GM06990 (cell line): ENCODE measurements around the gene PHACTR3.

Experiments used
- DNase-seq: peaks from one replicate; pipeline ENCODE4 v3.0.0-alpha.2; 2011; ENCODE audit not compliant: insufficient read length; ENCODE audit errors: extremely low read depth
- H3K27me3 ChIP-seq: replicated peaks from 2 replicates; pipeline ENCODE4 v1.6.0; 2011; ENCODE audit warnings: low read length; ENCODE audit not compliant: control insufficient read depth, insufficient read depth
- H3K36me3 ChIP-seq: 2 replicates; pipeline ENCODE4 v1.5.1; 2011; ENCODE audit warnings: low read length; ENCODE audit not compliant: control insufficient read depth, insufficient read depth
- H3K4me3 ChIP-seq: replicated peaks from 2 replicates; pipeline ENCODE4 v1.5.1; 2011; ENCODE audit warnings: low read depth, mild to moderate bottlenecking, control low read depth, low read length
- TF ChIP-seq, protein P1 (sequence below): IDR thresholded peaks from 2 replicates; pipeline ENCODE4 v1.5.1; 2011; ENCODE audit warnings: low read length, control low read depth, mild to moderate bottlenecking, inconsistent platforms; ENCODE audit not compliant: insufficient read depth, poor library complexity, severe bottlenecking

The PHACTR3 gene

DNA sequence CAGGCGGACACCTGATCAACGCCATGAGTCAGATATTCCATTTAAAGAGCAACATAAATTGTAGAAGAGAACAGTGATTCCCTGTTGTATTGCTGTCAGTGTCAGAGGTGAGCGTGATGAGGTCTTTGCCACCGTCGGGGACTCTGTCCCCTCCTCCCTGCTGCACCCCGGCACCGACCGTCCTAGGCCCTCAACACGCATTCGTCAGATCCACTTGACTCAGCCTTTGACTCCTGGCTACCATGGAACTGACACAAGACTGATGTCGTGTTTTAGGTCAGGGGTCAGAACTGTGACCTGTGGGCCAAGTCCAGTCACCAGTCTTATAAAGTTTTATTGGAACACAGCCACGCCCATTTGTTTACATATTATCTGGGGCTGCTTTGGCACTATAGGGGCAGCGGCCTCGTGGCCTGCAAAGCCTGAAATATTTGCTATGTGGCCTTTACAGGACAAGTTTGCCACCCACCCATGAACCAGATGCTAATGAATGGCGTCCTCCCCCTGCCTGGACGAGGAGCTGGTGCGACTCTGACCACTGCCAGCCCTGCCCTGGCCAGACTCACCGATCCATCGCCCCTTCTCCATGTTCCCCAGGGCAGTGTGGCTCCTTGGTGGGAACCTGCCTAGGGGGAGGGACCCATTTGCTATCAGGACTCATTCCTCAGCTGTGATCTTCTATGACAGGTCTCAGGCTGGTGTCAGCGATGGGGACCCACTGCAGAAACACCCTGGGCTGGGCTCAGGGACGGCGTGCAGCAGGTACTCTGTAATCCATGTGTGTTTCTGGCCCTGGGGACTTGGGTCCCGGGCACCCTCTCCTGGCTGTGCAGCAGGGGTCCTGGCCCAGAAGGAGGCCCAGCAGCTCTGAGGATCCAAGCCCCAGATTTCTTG is 37.5 kb upstream of the PHACTR3 start:
- Histone ChIP-seq H3K4me3 (no peak overlapping the region), H3K36me3 (no peaks in the 10 kb centered on the region), H3K27me3 (no peaks in the 10 kb centered on the region)
- TF ChIP-seq, protein P1, sequence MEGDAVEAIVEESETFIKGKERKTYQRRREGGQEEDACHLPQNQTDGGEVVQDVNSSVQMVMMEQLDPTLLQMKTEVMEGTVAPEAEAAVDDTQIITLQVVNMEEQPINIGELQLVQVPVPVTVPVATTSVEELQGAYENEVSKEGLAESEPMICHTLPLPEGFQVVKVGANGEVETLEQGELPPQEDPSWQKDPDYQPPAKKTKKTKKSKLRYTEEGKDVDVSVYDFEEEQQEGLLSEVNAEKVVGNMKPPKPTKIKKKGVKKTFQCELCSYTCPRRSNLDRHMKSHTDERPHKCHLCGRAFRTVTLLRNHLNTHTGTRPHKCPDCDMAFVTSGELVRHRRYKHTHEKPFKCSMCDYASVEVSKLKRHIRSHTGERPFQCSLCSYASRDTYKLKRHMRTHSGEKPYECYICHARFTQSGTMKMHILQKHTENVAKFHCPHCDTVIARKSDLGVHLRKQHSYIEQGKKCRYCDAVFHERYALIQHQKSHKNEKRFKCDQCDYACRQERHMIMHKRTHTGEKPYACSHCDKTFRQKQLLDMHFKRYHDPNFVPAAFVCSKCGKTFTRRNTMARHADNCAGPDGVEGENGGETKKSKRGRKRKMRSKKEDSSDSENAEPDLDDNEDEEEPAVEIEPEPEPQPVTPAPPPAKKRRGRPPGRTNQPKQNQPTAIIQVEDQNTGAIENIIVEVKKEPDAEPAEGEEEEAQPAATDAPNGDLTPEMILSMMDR = no peak
- DNase-seq = no peak

DNA sequence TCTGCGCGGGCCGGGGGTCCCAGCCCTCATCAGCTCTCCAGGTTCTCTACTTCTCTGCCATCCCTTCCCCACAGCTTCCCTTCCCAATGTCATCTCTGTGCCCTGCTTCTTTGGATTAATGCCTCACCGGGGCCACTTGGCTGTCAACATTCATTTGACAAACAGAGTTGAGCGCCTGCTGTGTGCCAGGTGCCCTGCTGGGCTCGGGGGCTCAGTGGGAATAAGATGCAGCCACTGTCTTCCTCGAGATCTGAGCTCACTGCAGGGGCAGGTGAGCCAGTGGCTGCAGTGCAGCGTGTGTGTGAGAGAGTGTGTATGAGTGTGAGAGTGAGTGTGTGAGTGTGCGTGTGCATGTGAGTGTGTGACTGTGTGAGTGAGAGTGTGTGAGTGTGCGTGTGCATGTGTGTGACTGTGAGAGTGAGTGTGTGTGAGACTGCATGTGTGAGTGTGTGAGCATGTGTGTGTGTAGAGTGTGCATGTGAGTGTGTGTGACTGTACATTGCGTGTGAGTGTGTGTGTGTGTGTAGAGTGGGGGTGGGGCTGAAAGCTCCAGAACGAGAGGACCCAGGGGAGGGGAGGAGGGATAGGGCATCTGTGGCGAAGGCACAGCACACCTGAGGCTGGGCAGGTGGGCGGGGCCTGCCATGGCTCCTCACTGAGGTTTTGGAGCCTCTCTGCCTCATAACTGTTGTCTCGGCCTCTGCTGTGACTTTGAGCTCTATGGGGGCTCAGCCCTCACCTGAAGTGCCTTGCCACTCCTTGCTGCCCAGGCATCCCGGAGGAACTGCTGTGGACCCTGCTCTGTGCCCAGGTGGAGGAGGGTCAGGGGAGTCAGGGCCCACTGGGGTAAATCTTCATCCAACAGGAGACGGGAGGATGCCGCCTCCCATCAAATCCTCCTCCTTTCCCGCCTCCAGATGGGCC is 36.5 kb upstream of the PHACTR3 start:
- no peak for DNase-seq
- H3K27me3 ChIP-seq = no peaks in the 10 kb centered on the region
- TF ChIP-seq, protein P1 = no peak
- no peak overlapping the region for H3K4me3 ChIP-seq
- no peaks in the 10 kb centered on the region for H3K36me3 ChIP-seq

DNA sequence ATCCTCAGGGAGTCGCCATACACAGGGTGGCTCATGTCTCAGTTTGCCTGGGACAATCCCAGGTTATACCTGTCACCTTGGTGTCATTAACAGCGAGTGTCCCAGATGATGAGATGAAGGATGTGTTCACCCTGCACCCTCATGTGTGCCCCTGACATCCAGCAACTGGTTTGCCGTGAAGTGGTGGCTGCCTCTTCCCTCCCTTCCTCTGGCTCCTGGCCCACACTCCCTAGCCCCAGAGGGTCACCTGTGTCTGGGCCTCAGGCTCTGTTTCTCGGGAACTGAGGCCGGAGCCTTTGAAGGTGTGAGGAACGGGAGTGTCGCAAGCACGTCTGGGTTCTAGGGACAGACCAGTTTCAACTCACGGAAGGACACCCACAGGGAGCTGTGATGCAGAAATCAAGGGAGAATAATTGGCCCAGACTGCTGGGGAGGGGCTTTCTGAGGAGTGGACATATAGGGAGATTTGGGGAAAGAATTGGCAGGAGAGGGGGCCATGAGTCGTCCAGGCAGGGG is 35.8 kb upstream of the PHACTR3 start:
- TF ChIP-seq, protein P1 = no peak
- no peak for DNase-seq
- Histone ChIP-seq H3K27me3 (no peaks in the 10 kb centered on the region; the same call in 1 of the 2 replicates), H3K36me3 (no peaks in the 10 kb centered on the region), H3K4me3 (no peak overlapping the region)

DNA sequence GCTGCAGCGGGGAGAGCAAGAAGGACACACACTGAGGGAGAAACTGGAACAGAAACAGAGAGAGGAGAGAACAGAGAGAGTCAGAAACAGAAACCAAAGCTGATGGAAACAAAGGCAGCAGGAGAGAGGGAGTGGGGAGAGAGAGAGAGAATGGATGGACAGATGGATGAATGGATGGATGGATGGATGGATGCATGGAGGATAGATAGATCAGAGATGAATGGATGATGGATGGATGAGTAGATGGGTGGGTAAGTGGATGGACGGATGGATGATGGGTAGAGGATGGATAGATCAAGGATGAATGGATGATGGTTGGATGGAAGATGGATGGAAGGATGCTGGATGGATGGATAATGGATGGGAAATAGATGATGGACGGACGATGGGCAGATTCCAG is 35.0 kb upstream of the PHACTR3 start:
- TF ChIP-seq, protein P1 = no peak
- no peaks in the 10 kb centered on the region; the same call in 1 of the 2 replicates for H3K27me3 ChIP-seq
- DNase-seq = no peak
- H3K36me3 ChIP-seq = no peaks in the 10 kb centered on the region
- H3K4me3 ChIP-seq = no peak overlapping the region

DNA sequence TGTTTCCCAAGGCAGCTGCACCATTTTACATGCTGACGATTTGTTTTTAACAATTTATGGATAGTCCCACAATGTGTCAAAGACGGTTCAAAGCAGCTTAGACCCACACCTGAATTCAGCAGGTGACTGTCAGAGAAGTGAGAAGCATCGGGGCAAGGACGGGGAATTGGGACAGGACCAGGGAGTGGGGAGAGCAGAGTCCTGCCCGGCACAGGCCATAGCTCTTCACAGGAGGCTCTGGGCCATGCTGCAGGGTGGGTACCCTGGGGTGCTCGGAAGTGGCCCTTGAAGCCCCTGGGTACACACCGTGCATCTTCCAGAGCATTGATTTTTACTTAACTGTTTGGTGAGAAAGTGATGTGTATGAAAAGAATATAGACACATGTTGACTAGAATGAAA is 33.2 kb upstream of the PHACTR3 start:
- H3K36me3 ChIP-seq = no peaks in the 10 kb centered on the region
- TF ChIP-seq, protein P1 = no peak
- no peak for DNase-seq
- H3K27me3 ChIP-seq = no peaks in the 10 kb centered on the region; the same call in 1 of the 2 replicates
- H3K4me3 ChIP-seq = no peak overlapping the region
